Psoas muscle (tissue), 8 donors: ENCODE data around the gene ZNF385B. TPM values are rescaled to one million over a fixed set of nuclear protein-coding genes. Genes with fewer than 3 reads are reported as not detected.
A peak's percentile ranks its signal among the peaks of the same experiment; 100 is the strongest.

Experiments
- ATAC-seq, 4 donors: fragments of 200-7000 bp; cut with Tn5 transposase; one replicate each; pipeline ENCODE4 v1.9.1; 2020; ENCODE audit warnings: moderate library complexity in 3 of 4, mild to moderate bottlenecking in 2 of 4
- DNase-seq, 2 donors: peaks; one replicate each; pipeline ENCODE4 v3.0.0-alpha.2; 2020
- H3K27ac ChIP-seq: fragments of 200-600 bp; one replicate; pipeline ENCODE4 v1.8.0; 2022
- H3K27me3 ChIP-seq, 3 donors: fragments of 200-600 bp in 1 of 3; one replicate each; pipeline versions ENCODE4 v1.6.1 to v1.8.0; 2013 to 2022; ENCODE audit warnings: low read length in 2 of 3, mild to moderate bottlenecking in 2 of 3, moderate library complexity in 1 of 3; ENCODE audit not compliant: insufficient read depth in 3 of 3
- H3K36me3 ChIP-seq, 2 donors: fragments of 200-600 bp in 1 of 2; one replicate each; pipeline versions ENCODE4 v1.6.1 to v1.8.0; 2013 to 2022; ENCODE audit warnings: low read depth in 1 of 2, mild to moderate bottlenecking in 1 of 2, moderate library complexity in 1 of 2; ENCODE audit not compliant: insufficient read depth in 1 of 2
- H3K4me1 ChIP-seq: fragments of 200-600 bp; one replicate; pipeline ENCODE4 v1.8.0; 2022
- H3K4me3 ChIP-seq: fragments of 200-600 bp; one replicate; pipeline ENCODE4 v1.8.0; 2022; ENCODE audit warnings: mild to moderate bottlenecking
- H3K9me3 ChIP-seq: fragments of 200-600 bp; one replicate; pipeline ENCODE4 v1.8.0; 2022
- CTCF ChIP-seq: fragments of 200-600 bp; IDR thresholded peaks from one replicate; pipeline ENCODE4 v1.8.0; 2022; ENCODE audit warnings: antibody characterized with exemption
- WGBS, 3 donors: extraction: QIAGEN DNeasy Blood & Tissue Kit; methylation state at CpG; one replicate each; pipeline versions ENCODE4 v1.1.6 to v1.1.7; 2013; 5-methylcytosine and 5-hydroxymethylcytosine counted together
- intact Hi-C, 2 donors: fragments of 100-400 bp; cut with DNase I; formaldehyde crosslinking; loops; one replicate each; pipeline versions ENCODE4 v1.11.0 to v1.14.2; 2022
- polyA plus RNA-seq, 3 donors: library from polyadenylated mRNA; stranded (reverse); fragments of 200-250 nt; gene quantifications; one replicate each; pipeline ENCODE4 v1.2.3, GENCODE V29; 2013
- total RNA-seq, 4 donors: library from RNA; stranded (reverse); fragmentation: NEBNext Ultra II Directional in 2 of 4; extraction: Animal tissue kit (Norgen Biotek cat#: 25700) in 2 of 4; gene quantifications; one replicate each; pipeline versions ENCODE4 v1.2.1 to v1.2.4, GENCODE V29; 2021 to 2023
- donor health status: healthy with polysubstance abuse.
- donor health status: DM: no; HTN: no; CAD: no; lungs with moderate emphysema.
- donor health status: Bipolar disorder and iron deficiency.
- donor health status: healthy.
- donor health status: DM: yes; HTN: yes; CAD: no.
- donor health status: DM: no; HTN: no; CAD: no.
- donor health status: DM: no; HTN: no; CAD: no.
- donor health status: DM: yes; HTN: yes; CAD: no.

The ZNF385B gene
- total and polyA plus RNA-seq, 7 donors = 8.8 to 42.9 (median 18.1) TPM

GRCh38 chr2:179571252-179571651, 290.2 kb downstream of the ZNF385B start:
- H3K4me3 ChIP-seq = no peak overlapping the region
- intact Hi-C loops = no loop called here
- peak in 3 of 4 donors; percentile 15 to 39 (median 34) for ATAC-seq
- no peak for TF ChIP-seq CTCF
- no peaks in the 10 kb centered on the region for H3K36me3 ChIP-seq
- DNase-seq = no peak
- H3K9me3 ChIP-seq = no peaks in the 10 kb centered on the region
- WGBS, 3 donors = 27 to 40% (median 38%) methylated on average over 1 of the region's 1 CpG
- H3K27me3 ChIP-seq = no peaks in the 10 kb centered on the region
- H3K4me1 ChIP-seq = peaks cover 6% of the 10 kb centered on the region
- peak overlapping the region; percentile 58 for H3K27ac ChIP-seq

GRCh38 chr2:179569831-179570233, 291.6 kb downstream of the ZNF385B start:
- intact Hi-C loops = no loop called here

GRCh38 chr2:179565807-179566206, 295.6 kb downstream of the ZNF385B start:
- whole genome bisulfite sequencing, 3 donors = 65 to 88% (median 66%) methylated on average over 2 of the region's 2 CpGs
- Histone ChIP-seq H3K27me3 (no peaks in the 10 kb centered on the region), H3K4me1 (peaks cover 6% of the 10 kb centered on the region), H3K4me3 (no peak overlapping the region), H3K36me3 (no peaks in the 10 kb centered on the region), H3K9me3 (no peaks in the 10 kb centered on the region), H3K27ac (no peak overlapping the region)
- TF ChIP-seq CTCF = no peak
- DNase-seq = no peak
- no peak for ATAC-seq
- intact Hi-C loops = no loop called here

More at GRCh38 chr2:179569831-179570233, 291.6 kb downstream of the ZNF385B start:
- WGBS, 3 donors = 17 to 19% (median 19%) methylated on average over 1 of the region's 1 CpG
- ATAC-seq = peak; percentile 92 to 96 (median 94)
- Histone ChIP-seq H3K27ac (peak overlapping the region; percentile 59), H3K36me3 (no peaks in the 10 kb centered on the region), H3K4me1 (peaks cover 6% of the 10 kb centered on the region), H3K4me3 (no peak overlapping the region), H3K27me3 (no peaks in the 10 kb centered on the region), H3K9me3 (no peaks in the 10 kb centered on the region)
- TF ChIP-seq CTCF = no peak
- peak in 1 of 2 donors; percentile 56 for DNase-seq

GRCh38 chr2:179562330-179562885, 299.0 kb downstream of the ZNF385B start:
- peak; percentile 69 to 88 (median 82) for ATAC-seq
- H3K4me3 ChIP-seq = peak overlapping the region; percentile 15
- no peaks in the 10 kb centered on the region for H3K36me3 ChIP-seq
- H3K27ac ChIP-seq = peak overlapping the region; percentile 1
- intact Hi-C loops = no loop called here
- TF ChIP-seq CTCF = no peak
- 7 to 10% (median 8%) methylated on average over 8 of the region's 8 CpGs for WGBS, 3 donors
- no peaks in the 10 kb centered on the region for H3K9me3 ChIP-seq
- no peak for DNase-seq
- H3K4me1 ChIP-seq = no peaks in the 10 kb centered on the region
- H3K27me3 ChIP-seq = no peaks in the 10 kb centered on the region

- ATAC-seq (peak in 2 of 4 donors; percentile 34 to 53), DNase-seq (no peak)
- intact Hi-C loops = no loop called here
- WGBS, 3 donors = 40 to 56% (median 47%) methylated on average over 2 of the region's 2 CpGs
- no peaks in the 10 kb centered on the region for H3K36me3 ChIP-seq
- no peaks in the 10 kb centered on the region for H3K9me3 ChIP-seq
- H3K27ac ChIP-seq = peak overlapping the region; percentile 1
- peak overlapping the region; percentile 15 for H3K4me3 ChIP-seq
- H3K4me1 ChIP-seq = no peaks in the 10 kb centered on the region
- no peaks in the 10 kb centered on the region for H3K27me3 ChIP-seq
- TF ChIP-seq CTCF = no peak
These were observed 299.7 kb downstream of the ZNF385B start for GRCh38 chr2:179561702-179562101.
